T-helper 2 cell treated with Interferon-gamma antibody and Interleukin-4, amounts not matched to agents 100 ng/mL and 5 ng/mL, for 36 hours (primary cell): ENCODE data around the gene LRRC3B. TPM values are rescaled to one million over a fixed set of nuclear protein-coding genes. Genes with fewer than 3 reads are reported as not detected.

Experiments
- intact Hi-C: fragments of 100-400 bp; cut with micrococcal nuclease; formaldehyde crosslinking; loops from one replicate; pipeline ENCODE4 v1.15.1; 2023
- total RNA-seq: library from RNA; stranded (reverse); gene quantifications from 2 replicates; pipeline ENCODE4 v1.2.3, GENCODE V29; 2022

Gene LRRC3B
- total RNA-seq, 1 donor from 2014 or later: not detected

GRCh38 chr3:26630669-26631389 is 8.3 kb downstream of the LRRC3B start:
- intact Hi-C loops: no loop called here

- intact Hi-C loops: no loop called here
Observed at GRCh38 chr3:26631390-26631738, 8.8 kb downstream of the LRRC3B start.

GRCh38 chr3:26634601-26635000 is 12.0 kb downstream of the LRRC3B start:
- intact Hi-C loops: no loop called here

GRCh38 chr3:26636096-26636727 is 13.6 kb downstream of the LRRC3B start:
- intact Hi-C loops: no loop called here

GRCh38 chr3:26637698-26638097 is 15.1 kb downstream of the LRRC3B start:
- intact Hi-C loops: no loop called here

- intact Hi-C loops: no loop called here
Observed at GRCh38 chr3:26638113-26638512, 15.5 kb downstream of the LRRC3B start.

GRCh38 chr3:26639339-26639738 is 16.8 kb downstream of the LRRC3B start:
- intact Hi-C loops: no loop called here

- intact Hi-C loops: no loop called here
Observed at GRCh38 chr3:26647078-26647477, 24.5 kb downstream of the LRRC3B start.

- intact Hi-C loops: no loop called here
Observed at GRCh38 chr3:26648461-26648860, 25.9 kb downstream of the LRRC3B start.

- intact Hi-C loops: no loop called here
Observed at GRCh38 chr3:26652164-26652563, 29.6 kb downstream of the LRRC3B start.

- intact Hi-C loops: no loop called here
Observed at GRCh38 chr3:26653811-26654425, 31.3 kb downstream of the LRRC3B start.

- intact Hi-C loops: no loop called here
Observed at GRCh38 chr3:26655231-26655630, 32.7 kb downstream of the LRRC3B start.

GRCh38 chr3:26657348-26657976 is 34.9 kb downstream of the LRRC3B start:
- intact Hi-C loops: no loop called here

- intact Hi-C loops: no loop called here
Observed at GRCh38 chr3:26668171-26668570, 45.6 kb downstream of the LRRC3B start.

- intact Hi-C loops: no loop called here
Observed at GRCh38 chr3:26668696-26669095, 46.1 kb downstream of the LRRC3B start.

GRCh38 chr3:26675336-26675735 is 52.8 kb downstream of the LRRC3B start:
- intact Hi-C loops: no loop called here

GRCh38 chr3:26681632-26682031 is 59.1 kb downstream of the LRRC3B start:
- intact Hi-C loops: no loop called here

GRCh38 chr3:26682406-26682805 is 59.8 kb downstream of the LRRC3B start:
- intact Hi-C loops: no loop called here

- intact Hi-C loops: no loop called here
Observed at GRCh38 chr3:26683902-26684301, 61.3 kb downstream of the LRRC3B start.

GRCh38 chr3:26687466-26687865 is 64.9 kb downstream of the LRRC3B start:
- intact Hi-C loops: no loop called here

GRCh38 chr3:26699553-26699952 is 77.0 kb downstream of the LRRC3B start:
- intact Hi-C loops: no loop called here

GRCh38 chr3:26703519-26703918 is 80.9 kb downstream of the LRRC3B start:
- intact Hi-C loops: no loop called here
